GM18873 (cell line): ENCODE data around the gene BTBD10.

Experiments used
- ATAC-seq: cut with Tn5 transposase; IDR thresholded peaks from one replicate; pipeline ENCODE4 v1.9.1; 2021; ENCODE audit warnings: mild to moderate bottlenecking, moderate library complexity, moderate number of reproducible peaks; ENCODE audit not compliant: unreplicated experiment, low FRiP score

Gene BTBD10

DNA sequence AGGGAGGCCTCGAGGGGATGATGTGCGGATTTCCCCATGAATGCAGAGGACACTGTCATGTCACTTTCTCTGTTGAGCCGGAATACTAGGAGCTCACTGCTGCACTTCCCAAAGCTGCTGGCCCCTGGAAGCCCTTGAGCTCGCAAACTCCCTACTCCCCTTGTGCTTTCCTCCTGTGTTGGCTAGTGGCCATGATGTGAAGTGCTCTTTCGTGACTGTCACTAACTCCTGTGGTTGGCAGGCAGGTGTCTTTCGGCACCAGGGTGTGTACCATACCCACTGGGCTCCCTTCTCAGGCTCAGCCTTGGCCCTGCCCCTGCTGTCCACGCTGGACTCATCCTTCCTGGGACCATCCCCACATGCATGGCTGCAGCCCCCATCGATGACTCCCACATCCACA is 86.2 kb downstream of the BTBD10 start:
- no peak for ATAC-seq

DNA sequence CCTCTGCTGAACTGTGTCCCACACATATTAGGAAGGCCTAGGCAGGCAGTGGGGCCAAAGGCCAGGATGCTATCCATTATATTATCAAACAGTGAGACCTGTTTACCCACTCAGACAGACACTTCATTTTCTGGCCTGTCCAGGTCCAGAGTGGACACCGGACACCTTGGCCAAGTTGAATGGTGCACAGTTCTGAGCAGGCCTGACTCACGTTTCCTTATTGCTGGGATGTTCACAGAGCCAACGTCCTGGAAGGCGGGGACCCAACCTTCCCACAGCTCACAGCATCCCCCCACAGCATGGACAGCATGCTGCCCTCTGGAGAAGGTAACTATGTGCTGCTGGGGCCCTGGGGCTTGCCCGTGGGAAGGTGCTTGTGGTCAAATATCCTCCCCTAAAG is 86.6 kb downstream of the BTBD10 start:
- ATAC-seq, result no peak

DNA sequence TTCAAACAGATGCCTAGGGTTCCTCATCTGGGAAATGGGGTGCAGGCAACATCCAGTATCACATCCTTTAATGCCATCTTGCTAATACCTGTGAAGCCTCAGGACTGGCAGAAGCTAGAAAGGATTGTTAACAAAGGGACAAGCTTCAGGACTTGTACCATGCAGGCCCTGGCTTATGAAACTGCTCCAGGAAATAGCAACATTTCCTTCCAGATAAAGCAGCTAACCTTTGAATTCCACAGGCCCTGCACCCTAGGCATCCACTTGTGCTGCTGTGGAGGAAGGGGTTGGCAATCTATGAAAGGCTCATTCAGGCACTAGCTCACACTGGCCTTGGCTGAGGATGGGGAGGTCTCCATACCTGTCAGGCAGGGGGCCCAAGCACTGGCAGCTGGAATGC is 87.2 kb downstream of the BTBD10 start:
- no peak for ATAC-seq

DNA sequence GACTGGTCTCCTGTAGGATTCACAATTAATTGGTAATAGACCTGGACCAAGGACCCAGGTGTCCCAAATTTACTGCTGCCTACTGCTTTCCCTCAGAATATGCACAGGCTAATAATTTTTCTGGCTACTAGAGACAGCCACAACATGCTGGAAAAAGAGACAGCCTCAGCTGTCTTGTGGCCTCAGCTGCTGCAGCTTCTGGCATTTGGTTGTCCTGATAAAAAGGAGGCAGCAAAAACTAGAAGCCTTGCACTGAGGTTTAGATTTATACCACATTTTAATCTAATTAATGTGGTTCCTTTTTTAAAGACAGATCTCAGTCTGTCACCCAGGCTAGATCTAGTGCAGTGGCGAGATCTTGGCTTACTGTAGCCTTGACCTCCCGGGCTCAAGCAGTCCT is 89.8 kb downstream of the BTBD10 start:
- no peak for ATAC-seq

DNA sequence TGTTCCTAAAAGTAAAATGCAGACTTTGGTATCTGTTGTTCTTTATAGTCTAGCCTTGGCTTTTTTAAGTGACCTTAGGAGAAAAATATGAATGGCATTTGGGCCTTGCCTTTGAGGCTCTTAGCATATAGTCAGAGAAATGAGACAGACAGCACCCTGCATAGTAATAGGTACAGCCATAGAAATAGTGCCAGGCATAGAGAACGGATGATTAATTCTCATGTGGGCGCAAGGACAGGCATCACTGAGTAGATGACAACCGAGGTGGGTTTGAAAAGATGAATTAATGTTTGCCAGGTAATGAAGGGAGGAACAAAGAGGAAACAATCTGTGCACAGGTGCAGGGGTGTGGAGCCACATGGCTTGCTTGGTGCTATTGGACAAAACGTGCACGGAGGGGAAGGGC is 95.0 kb downstream of the BTBD10 start:
- ATAC-seq, result no peak

DNA sequence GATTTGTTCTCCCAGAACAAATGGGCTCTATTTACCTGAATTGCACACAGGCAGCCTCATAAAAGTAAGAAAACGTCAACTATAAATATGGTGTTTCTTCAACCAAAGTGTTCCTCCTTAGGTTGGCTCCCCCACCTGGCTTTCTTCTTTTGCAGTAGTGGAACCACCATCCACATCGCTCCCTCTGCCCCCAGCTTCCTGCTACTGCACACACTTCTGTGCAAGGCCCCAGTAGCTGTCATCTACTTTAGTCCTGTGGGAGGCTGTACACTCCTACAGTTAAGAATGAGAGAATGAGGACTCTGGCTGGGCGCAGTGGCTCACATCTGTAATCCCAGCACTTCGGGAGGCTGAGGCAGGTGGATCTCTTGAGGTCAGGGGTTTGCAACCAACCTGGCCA is 95.9 kb downstream of the BTBD10 start:
- no peak for ATAC-seq

DNA sequence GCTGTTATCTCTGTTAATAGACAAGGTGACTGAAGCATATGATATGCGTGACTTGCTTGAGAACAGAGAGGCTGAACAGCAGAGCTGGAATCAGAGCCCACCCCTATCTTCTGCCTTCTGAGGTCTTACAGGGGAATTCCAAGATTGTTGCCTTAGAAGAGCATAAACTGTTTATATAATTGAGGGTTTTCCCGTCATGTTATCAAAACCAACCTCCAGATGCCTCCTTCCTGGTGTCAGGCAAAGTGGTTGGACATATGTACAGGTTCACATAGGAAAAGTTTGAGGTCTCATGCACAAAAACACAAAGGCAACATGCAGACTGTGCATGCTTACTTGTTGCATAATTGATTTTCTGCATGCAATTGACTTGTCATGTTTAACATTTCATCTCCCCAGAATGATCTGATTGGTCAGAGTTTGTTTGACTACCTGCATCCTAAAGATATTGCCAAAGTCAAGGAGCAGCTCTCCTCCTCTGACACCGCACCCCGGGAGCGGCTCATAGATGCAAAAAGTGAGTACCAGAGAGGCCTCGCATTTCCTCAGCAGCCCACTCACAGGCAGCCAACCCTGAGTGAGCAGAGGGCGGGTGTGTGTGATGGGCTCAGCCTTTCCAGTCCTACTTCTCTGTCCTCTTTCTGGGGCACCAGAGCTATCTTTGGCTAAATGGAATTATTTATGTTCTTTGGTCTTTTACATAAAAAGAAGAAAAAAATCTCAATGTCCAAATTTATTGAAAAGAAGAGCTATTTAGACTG is 96.6 kb downstream of the BTBD10 start:
- no peak for ATAC-seq

DNA sequence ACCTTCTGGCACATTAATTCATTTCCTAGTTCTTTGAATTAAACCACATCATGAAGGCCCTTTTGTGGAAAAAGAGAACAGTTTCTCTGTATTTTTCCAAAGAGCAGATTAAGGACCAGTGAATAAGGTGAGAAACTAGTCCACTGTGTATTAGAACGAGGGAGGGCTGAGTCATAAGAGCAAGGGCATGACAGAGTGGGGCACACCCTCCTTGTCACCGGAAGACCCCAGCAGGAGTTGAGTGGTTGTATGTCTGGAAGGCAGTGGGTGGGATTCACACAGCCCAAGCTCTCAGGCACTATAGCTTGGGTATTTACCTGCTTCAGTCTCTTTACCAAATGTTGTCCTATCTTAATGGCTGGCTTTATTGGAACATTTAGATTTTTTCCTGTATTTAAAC is 98.6 kb downstream of the BTBD10 start:
- ATAC-seq, result no peak

DNA sequence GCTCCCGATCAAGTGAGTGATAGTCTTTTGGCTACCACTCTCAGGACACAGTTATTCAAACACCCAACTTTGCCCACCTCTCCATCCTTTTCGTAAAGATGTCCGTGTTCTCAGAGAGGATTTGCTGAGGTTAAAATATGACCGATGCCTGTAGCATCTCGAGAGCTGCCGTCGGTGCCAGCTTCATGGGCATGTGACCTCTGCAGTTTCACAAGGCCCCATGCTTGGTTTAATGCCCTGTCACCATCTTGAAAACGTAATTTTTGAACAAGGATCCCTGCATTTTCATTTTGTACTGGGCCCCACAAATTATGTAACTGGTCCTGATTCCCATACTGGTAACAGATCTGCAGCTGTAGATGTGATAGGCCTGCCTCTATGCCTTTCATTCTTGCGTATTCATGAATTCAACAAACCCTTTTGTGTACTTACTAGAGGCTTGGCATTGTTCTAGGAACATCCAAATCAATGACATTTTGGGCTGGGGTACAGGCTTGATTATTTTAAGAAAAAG is 100.4 kb downstream of the BTBD10 start:
- ATAC-seq, result no peak

DNA sequence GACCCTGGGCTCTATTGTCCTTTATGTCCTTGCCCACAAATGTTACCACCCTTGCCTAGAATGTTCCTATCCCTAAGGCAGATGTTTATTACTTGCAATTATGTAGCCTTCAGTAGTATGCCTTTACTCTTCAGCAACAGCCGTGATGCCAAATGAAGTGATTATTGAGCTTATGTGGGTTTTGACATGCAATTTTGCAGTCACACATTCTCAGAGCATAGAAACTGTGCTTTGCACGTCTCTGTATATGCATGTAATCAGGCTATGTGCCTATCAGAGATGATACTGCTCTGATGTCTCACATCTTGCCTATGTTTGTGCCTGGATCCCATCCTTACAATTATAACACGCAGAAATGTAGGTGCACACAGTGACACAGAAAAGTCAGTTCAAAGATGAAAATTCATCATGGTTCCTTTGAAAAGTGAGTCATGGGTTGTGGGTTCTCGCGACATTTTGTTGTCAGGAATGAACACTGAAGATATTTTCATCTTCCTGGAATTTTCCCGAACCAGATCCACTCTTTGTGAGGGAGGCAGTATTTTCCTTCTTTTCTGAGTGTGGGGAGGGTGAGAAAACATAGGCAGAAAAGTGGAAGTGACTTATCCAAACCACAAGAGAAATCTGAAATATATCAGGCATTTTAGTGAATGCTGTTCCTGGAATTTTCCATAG is 104.3 kb downstream of the BTBD10 start:
- ATAC-seq, result no peak

DNA sequence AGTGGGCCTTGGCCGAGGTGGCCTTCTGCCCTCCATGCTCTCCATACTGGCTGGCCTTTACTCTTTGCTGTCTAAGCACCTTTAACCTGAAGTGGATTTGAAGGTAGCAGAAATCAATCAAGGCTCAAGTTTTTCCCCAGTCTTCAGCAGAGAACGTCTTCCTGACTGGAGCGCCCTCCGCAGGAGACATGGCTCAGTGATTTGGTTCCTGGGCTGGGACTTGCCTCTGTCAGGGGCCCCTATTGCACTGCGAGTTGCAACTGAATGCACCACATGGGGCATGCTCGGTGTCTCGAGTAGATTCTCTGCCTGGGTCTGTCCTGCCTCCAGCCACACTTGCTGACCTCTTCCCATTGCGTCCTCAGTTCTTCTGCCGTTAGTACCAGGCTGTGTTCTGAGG is 105.8 kb downstream of the BTBD10 start:
- no peak for ATAC-seq

DNA sequence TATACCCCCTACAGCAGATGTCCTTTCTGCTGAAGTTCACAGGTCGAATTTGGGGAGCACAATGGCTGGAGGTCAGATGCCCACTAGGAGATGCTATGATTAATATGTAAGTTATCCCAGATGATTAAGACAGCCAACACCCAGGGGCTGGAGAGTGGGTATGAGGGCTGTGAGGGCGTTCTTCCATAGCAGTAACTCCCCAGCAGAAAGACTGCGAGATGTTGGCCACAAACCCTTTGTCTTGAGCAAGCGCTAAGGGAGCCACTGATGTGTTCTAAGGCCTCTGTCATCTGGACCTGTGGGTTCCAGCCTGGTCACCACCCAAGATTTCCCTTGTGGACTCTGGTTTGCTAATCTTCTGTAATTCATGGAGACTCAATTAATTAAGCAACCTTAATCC is 107.8 kb downstream of the BTBD10 start:
- no peak for ATAC-seq

DNA sequence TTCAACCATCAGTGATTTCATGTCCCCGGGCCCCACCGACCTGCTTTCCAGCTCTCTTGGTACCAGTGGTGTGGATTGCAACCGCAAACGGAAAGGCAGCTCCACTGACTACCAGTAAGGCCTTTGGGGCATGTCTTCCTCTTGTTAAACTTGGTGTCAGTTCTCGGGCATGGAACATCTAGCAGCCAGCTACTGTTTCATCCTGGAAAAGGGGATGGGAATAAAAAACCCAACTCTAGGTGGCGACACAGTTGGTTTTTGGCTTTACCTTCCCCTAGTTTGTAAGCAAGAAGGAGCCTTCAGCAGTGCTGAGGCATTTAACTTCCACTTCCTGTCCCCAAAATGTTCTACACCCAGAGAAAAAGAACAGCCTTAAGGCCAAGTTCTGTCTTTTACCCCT is 108.7 kb downstream of the BTBD10 start:
- no peak for ATAC-seq

DNA sequence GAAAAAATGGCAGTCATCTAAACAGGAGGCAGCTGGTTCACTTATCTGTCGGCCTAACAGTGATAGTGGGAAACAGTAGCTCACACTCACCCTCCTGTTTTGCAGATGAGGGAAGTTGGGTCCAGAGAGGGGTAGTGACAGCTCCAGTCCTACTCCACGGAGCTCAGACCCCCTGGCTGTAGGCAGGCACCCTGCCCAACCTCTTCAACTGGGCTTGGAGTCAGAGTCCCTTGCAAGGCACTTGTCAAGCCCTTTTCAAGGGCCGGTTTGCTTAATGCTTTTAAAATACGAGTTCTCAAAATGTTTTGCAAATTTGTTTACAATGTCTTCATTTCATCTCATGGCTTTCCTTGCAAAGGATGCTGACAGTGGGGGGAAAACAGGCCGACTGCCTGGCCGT is 110.3 kb downstream of the BTBD10 start:
- no peak for ATAC-seq

DNA sequence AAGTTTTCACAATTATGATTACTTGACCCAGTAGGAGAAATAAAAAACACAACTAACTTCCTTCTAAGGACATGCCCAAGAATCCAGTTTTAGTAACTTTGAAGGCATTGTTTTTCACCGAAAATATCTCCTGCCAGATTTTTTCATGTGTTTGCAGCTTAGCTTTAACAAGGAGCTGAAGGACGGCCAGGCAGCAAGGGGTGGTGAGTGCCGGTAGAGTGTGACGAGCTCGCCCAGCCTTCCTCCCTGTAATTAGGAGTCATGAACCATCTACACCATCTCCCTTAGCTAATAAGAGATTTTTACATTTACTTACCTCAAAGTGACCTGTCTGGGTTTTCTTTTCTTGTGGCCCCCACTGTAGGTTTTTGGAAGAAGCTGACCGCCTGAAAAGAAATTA is 113.4 kb downstream of the BTBD10 start:
- no peak for ATAC-seq

DNA sequence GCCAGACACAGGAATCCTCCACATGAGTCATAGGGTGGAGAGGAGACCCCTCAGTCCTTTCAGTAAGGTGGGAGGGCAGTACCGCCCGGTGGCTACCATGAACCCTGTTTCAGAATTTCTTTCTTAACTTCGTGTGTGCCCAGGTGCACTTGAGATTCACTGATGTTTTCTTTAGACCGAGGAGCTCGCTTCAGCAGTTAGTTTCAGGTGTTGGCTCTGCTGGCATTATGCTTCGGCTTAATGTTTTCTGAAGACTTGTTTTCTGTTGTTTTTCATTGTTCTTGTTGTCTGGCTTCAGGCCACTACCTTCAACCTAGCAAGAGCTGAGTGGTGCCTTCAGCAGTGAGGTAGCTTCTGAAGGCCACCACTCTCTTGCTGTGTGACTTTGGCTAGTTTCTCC is 114.0 kb downstream of the BTBD10 start:
- ATAC-seq, result no peak

DNA sequence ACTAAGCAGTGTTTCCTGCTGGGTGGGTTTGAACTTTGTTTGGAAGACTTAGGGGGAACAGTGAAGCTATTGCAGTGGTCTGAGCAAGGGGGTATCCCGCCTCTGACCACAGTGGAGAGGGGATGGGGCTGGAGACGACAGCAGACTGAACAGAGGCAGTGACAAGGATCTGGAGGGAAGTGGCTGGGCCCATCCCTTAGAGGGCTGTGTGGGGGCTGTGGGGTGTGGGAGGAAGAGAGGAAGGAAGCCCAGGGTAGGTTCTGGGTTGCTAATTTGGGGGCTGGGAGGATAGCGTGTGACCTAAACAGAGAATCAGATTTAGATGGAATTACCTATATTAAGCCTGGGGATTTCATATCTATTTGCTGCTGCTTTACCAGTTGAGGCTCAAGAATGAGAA is 114.7 kb downstream of the BTBD10 start:
- no peak for ATAC-seq

DNA sequence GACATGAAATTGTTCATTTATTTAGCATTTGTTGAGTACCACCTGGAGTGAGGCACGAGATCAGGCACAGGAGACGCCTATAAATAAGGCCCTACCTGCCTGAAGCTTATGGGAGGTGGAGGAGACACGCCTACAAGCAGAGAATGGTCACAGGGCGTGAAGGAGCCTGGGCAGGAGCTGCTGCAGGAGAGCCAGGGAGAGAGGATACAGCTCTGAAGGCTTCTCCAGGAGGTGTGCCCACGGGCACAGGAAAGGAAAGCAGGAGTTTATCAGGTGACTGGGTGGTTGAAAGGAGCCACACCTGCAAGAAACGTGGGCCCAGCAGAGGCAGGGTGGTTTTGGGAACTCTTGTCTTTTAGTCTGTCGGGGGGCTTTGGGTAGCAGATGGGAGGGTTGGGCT is 115.1 kb downstream of the BTBD10 start:
- no peak for ATAC-seq

DNA sequence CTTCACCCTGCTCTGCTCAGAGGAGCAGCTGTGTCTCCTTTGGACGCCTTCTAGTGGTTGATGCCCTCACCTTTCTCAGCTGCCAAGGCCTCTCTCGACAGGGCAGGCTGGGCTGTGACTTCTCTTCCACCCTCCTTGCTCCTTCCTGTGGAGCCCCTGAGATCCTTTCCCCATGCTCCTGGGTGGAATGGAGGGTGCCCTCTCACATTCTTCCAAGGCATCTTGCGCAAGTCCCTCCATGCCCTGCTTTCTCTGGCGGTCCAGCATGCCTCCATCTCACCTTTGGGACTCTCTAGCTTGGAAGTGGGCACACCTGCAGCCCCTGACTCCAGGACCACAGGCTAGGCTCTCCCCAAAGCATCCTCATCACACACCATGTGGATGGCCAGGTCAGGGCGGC is 116.6 kb downstream of the BTBD10 start:
- no peak for ATAC-seq

DNA sequence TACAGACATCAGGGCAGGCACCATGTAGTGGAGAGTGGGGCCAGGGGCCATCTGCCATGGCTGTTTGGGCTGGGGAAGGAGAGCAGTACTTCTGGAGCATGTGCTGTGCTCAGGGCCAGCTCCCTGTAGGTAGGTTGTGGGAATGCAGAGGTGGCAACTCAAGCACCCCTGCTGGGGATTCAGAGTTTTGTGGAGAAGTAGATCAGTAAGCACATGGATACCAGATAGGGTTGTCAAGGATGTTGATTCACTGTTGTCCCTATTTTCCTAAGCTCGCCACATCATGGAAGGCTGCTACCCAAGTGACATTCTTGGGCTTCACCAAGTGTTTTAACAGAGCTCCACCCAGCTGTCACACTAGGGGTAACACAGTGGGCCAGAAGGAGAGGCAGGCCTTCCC is 118.2 kb downstream of the BTBD10 start:
- ATAC-seq, result no peak

DNA sequence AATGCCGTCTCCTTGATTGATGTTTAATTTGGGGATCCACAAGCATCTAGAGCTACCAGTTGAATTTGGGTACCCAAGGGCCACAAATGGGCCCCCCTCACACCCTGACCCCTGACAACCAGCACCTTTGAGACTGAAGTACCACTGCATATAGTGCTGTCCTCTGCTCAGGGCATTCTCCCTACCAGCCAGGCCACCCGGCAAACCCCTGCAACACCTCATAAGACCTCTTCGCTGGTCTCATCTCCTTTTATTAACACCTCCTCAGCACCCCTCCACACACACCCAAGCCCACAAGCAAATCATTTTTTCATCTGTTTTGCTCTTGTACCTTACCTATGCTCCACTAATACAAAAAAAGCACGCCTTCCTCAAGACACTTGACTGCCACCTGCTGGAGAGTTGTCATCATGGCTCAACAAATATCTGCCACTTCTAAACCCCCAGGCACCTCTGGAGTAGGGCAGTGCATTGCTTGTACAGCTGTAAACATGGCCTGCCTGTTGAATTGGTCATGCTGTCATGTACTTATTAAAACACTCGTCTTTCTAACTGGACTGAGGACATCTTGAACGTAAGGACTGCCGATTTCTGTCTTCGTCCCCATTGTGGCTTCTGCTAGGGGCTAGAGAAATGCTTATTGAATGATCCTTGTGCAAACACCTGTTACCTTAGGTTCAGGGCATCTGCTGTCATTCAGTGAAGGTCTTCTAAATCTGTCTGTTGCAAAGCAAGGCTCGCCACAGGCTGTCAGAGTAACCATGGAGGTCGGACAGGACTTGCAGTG is 118.9 kb downstream of the BTBD10 start:
- no peak for ATAC-seq
